GM10248 (cell line): ENCODE results near the gene MTERF4.

Experiments
- CTCF ChIA-PET: fragments of 300-600 bp; sonication (Branson Sonifier 250); formaldehyde crosslinking; extraction: SDS; loops from one replicate; lab custom pipeline; 2021; ENCODE audit warnings: antibody characterized with exemption; lab: Yijun Ruan, JAX
- POLR2A ChIA-PET: fragments of 350-650 bp; sonication (Branson Sonifier 250); formaldehyde crosslinking; extraction: SDS; loops from one replicate; lab custom pipeline; 2020; ENCODE audit warnings: antibody characterized with exemption; lab: Yijun Ruan, JAX
- DNase-seq: peaks from one replicate; pipeline ENCODE4 v3.0.0; 2012; ENCODE audit errors: extremely low spot score
- TF ChIP-seq, protein P1 (sequence below): IDR thresholded peaks from 2 replicates; pipeline ENCODE4 v1.5.1; 2012; ENCODE audit warnings: mild to moderate bottlenecking, low read depth; ENCODE audit errors: extremely low read depth, missing control alignments, control extremely low read depth

MTERF4 gene

DNA sequence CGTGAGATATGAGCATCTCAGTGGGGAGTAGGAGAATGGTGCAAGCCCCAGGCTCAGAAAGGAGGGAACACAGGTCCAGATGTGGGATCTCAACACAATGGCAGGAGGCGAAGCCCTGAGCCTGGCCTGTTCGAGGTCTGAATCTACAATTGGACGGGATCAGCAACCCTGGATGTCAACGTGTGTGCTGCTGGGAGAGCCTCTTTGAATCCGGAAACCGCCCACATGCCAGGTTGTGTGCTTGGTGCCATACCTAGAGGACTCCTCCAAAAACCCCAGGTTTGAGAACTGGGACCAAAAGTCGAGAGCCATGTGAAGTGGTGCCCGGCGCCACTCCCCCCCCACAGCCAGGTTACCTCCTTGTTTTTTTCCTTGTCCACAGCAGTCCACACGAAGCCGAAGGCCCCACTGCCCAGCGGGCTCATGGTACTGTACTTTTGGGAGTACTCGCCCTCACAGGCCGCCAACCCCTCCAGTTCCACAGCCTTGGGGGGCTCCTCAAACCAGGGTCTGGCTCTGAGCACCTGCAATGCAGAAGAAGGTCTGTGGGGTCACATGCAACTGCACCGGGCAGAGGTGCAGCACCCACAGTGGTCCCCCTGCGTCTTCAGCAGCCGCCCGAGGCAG lies 20.4 kb upstream of the MTERF4 start:
- no peak for DNase-seq
- TF ChIP-seq, protein P1, sequence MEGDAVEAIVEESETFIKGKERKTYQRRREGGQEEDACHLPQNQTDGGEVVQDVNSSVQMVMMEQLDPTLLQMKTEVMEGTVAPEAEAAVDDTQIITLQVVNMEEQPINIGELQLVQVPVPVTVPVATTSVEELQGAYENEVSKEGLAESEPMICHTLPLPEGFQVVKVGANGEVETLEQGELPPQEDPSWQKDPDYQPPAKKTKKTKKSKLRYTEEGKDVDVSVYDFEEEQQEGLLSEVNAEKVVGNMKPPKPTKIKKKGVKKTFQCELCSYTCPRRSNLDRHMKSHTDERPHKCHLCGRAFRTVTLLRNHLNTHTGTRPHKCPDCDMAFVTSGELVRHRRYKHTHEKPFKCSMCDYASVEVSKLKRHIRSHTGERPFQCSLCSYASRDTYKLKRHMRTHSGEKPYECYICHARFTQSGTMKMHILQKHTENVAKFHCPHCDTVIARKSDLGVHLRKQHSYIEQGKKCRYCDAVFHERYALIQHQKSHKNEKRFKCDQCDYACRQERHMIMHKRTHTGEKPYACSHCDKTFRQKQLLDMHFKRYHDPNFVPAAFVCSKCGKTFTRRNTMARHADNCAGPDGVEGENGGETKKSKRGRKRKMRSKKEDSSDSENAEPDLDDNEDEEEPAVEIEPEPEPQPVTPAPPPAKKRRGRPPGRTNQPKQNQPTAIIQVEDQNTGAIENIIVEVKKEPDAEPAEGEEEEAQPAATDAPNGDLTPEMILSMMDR = no peak
- ChIA-PET CTCF (no interaction called here), POLR2A (no interaction called here)

DNA sequence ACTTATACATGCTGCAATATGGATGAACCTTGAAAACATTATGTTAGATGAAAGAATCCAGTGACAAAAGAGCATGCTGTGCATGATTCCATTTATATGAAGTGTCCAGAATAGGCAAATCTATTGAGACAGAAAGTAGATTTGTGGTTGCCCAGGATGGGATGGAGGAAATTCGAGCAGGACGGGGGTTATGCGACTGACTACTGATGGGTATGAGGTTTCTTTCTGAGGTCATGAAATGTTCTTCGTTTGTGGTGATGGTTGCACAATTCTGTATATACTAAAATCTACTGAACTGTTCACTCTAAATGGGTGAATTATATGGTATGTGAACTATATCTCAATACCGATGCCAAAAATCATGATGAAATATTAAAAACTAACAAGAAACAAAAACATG lies 18.9 kb upstream of the MTERF4 start:
- TF ChIP-seq, protein P1 = no peak
- POLR2A ChIA-PET = no interaction called here
- CTCF ChIA-PET = interaction anchor here (0.9 to 1.1 kb wide), 2 partner anchors 11 to 43 kb away, joined by 3 read pairs; no protein-coding TSS in a partner anchor

DNA sequence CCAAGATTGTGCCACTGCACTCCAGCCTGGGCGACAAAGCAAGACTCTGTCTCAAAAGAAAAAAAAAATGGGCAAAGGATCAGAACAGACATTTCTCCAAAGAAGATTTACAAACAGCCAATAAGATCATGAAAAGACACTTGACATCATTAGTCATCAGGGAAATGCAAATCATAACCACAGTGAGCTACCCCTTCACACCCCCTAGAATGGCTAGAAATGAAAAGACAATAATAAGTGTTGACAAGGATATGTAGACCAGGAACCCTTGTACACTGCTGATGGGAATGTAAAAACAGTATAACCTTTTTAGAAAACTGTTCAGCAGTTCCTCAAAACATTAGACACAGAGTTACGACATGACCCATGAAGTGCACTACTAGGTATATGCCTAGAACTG lies 18.4 kb upstream of the MTERF4 start:
- ChIA-PET POLR2A (no interaction called here), CTCF (no interaction called here)
- DNase-seq = no peak
- TF ChIP-seq, protein P1 = no peak

More for the DNA sequence above, 18.9 kb upstream of the MTERF4 start:
- DNase-seq = no peak

DNA sequence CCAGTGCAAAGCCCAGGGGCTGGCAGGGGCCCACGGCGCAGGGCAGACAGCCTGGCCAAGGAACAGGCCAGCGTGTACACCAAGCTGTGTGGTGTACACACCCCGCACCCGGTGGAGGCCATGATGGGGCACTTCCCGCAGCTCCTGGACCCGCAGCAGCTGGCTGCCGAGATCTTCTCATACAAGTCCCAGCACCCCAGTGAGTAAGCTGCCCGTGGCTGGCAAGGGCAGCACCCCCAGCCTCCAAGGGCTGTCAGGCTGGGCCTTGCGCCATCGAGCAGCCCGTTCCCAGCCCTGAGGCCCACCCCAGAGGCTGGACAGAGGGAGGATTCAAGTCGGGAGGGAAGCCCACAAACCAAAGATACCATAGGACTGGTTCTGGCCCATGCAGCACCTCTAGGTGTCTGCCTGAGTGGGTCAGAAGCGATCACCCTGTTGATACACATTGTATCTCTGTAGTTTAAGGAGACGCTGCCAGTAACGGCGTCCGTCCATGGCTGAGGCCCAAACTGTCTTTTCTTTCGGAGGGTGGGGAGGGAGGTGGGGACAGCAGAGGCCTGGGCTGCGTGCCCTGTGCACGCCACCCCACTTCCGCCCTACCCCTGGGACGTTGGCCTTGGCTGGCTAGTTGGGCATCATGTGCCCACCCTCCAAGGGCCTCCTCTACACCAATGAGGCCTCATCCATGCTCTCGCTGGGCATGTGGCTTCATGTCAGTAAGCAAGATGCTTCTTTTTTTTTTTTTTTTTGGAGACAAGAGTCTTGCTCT lies 16.8 kb upstream of the MTERF4 start:
- ChIA-PET CTCF (interaction anchor here (1.4 kb wide), 1 partner anchor 31 kb away, joined by 4 read pairs; the partner anchor contains the start of gene PPP1R7), POLR2A (no interaction called here)
- TF ChIP-seq, protein P1 = no peak

DNA sequence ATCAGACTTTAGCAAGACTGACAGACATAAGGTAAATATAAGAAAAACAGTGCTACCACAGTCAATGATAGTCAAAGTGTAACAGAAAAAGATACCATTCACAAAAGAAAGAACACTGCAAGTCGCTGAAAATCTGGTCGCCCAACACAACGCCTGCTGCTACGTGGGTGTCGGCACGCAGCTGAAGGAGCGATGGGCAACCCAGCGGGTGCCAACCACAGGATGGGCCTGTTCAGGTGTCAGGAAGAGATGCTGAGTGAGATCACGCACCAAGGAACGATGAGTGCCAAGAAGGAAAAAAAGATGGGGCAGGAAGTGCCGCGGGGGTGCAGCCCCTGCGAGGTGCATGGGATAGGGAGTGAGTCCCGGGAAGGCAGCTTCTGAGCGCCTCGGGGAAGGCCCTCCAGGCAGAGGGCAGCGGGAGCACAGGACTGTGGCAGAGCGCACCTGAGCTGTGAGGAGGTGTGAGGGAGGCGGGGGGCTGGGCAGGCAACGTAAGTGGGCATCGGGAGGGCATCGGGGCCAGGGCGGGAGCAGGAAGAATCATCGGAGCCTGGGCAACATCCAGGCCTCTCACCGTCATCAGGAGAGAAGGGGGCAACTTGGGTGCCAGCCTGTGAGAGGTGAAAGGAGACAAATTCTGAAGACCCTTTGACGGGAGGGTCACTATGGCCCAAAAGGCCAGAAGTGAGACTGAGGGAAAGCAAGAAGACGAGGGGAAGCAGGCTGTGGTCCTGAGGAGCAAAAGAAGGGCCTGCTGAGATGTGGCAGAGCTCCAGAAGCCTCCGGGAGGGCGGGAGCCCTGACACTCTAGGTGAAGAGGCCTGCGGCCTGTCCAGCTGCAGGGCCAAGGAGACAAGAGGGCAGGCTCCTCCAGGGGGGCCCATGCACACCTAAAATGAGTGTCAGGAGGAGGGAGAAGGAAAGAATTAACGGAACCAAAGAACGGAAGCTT lies 14.8 kb upstream of the MTERF4 start:
- no peak for DNase-seq

More for the DNA sequence above, 16.8 kb upstream of the MTERF4 start:
- no peak for DNase-seq

More for the DNA sequence above, 14.8 kb upstream of the MTERF4 start:
- TF ChIP-seq, protein P1 = no peak
- CTCF ChIA-PET = no interaction called here
- POLR2A ChIA-PET = no interaction called here
